ENCODE data around the gene CHCHD10. TPM values are rescaled to one million over a fixed set of nuclear protein-coding genes. Genes with fewer than 3 reads are reported as not detected.

Gene CHCHD10
- 10 to 100 TPM; 62.4 to 63.2 TPM for total RNA-seq

DNA sequence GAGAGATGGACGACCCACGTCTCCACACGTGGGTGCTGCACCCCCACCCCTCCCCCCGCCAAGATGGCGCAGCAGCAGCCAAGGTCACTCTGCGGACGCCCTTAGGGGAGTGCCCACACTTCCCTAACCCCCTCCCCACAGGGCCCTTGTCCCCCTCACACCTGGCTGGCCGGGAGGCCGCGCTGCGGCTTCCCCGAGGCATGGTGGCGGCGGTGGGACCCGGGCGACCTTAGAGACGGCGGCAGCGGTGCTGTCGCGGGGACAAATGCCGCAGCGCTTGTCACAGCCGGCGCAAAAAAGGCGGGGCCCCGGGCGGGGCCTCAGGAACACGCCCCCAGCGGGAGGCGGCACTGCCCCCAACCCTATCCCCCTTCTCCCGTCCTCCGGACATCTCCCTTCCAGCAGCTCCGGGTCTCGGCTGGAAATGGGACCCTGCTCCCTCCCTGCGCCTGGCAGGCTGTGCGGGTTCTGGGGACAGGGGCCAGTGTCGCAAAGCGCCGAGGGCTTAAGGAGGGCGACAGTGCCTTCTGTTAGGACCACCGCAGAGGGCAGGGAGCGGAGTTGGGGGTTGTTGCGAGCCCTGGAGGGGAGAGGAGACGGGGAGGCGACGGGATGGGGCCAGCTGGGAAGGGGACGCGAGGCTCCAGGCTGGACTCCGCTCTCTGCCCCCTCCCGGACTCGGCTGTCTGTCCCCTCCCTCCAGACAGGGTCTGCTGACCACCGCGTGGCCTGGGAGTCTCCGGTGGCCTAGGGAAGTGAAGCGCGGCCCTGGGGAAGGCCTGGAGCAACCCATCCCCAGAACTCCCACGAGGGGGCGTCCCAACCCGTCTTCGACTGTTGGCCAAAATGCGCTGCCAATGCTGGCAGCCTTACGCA is at the start of gene CHCHD10:
TSS of gene CHCHD10 (minus strand) at position 300 of the 876 bp plus-strand sequence. CDS start at position 202, 98 bp downstream.
- DNase-seq = peak; percentile 82
- H3K27me3 Mint-ChIP-seq = no peaks in the 10 kb centered on the region
- H3K27ac Mint-ChIP-seq = peak within 1 kb of the TSS; percentile 54
- H3K4me1 Mint-ChIP-seq = peaks cover 51% of the 10 kb centered on the region
- no peaks in the 10 kb centered on the region for H3K9me3 Mint-ChIP-seq
- peak within 1 kb of the TSS; percentile 75 for H3K4me3 Mint-ChIP-seq
- ChIA-PET CTCF (interaction anchor here (0.7 to 3.3 kb wide), 6 partner anchors 20 to 126 kb away, joined by 3 to 13 read pairs (median 4); partner anchors contain the start of genes MIF and SLC2A11), POLR2A (interaction anchor here (0.6 to 2.8 kb wide), 15 partner anchors 10 to 142 kb away, joined by 3 to 18 read pairs (median 4); partner anchors contain the start of genes MIF, SLC2A11 and ZNF70)
- peaks cover 4% of the 10 kb centered on the region for H3K36me3 Mint-ChIP-seq (ENCODE audit: low read depth)

GRCh38 chr22:23817146-23817545 is 49.4 kb upstream of the CHCHD10 start:
- Mint-ChIP-seq H3K9me3 (no peaks in the 10 kb centered on the region), H3K27ac (peak overlapping the region; percentile 23), H3K36me3 (ENCODE audit: low read depth) (peaks cover 46% of the 10 kb centered on the region), H3K4me1 (peaks cover 29% of the 10 kb centered on the region), H3K27me3 (no peaks in the 10 kb centered on the region), H3K4me3 (no peak overlapping the region)
- no peak for DNase-seq
- ChIA-PET POLR2A (interaction anchor here (0.7 kb wide), 1 partner anchor 61 kb away, joined by 3 read pairs; no protein-coding TSS in a partner anchor), CTCF (interaction anchor here (0.7 kb wide), 1 partner anchor 23 kb away, joined by 3 read pairs; no protein-coding TSS in a partner anchor)

DNA sequence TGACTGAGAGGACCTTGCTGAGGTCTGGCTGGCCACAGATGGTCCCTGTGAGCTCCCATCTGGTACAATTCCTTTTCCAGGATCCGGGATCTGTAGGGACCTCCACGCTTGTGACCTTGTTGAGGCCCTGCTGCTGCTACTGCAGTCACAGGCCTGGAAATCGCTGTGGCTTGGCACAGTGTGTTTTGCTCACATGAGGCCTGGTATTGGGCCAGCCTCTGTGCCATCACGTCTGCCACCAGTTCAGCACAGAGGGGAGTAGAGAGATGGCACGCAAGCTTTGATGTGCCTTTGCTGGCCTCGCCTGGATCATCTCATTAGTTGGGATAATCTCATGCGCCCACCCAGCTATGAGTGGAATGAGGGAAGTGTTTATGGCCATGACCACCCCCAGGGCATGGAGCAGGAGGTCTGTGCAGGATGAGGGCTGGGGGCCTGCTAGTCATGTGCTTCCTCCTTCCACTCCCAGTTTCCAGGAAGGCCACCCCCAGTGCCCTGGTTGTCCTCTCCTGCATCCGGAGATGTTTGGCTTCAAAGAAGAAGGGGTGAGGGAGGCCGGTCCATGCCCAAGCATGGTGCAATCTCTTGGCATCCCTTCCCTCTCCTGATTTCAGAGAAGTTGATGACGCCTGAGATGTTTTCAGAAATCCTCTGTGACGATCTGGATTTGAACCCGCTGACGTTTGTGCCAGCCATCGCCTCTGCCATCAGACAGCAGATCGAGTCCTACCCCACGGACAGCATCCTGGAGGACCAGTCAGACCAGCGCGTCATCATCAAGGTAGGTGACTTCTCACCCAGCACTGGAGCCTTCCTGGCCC is 48.6 kb upstream of the CHCHD10 start:
- Mint-ChIP-seq H3K27ac (no peak overlapping the region), H3K4me1 (peaks cover 25% of the 10 kb centered on the region), H3K36me3 (ENCODE audit: low read depth) (peaks cover 43% of the 10 kb centered on the region), H3K9me3 (no peaks in the 10 kb centered on the region), H3K27me3 (no peaks in the 10 kb centered on the region), H3K4me3 (no peak overlapping the region)
- no peak for DNase-seq
- CTCF ChIA-PET = no interaction called here
- POLR2A ChIA-PET = no interaction called here

DNA sequence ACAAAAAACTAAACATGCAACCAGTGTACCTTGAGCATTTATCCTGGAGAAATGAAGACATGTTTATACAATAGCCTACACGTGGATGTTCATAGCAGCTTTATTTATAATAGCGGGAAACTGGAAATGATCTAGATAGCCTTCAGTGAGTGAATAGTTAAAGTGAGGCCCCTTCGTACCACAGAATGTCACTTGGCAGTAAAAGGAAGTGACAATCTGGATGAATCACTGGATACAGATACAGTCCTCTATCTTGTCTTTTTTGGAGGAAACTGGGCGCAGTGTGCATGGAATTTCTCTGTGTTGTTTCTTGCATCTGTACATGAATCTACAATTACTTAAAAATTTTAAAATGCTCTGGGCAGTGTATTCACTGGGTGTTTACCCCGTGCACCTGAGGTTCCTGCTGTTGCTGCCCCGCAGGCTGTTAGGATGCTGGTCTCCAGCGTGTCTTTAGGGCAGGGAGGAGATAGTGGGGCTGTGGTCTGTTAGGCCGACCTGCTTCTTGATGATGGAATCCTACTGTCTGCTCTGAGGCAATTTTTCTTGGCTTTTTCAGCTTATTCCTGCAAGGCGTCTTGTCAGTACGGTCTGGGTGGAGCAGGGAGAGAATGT is 47.9 kb upstream of the CHCHD10 start:
- Mint-ChIP-seq H3K9me3 (no peaks in the 10 kb centered on the region), H3K4me3 (no peak overlapping the region), H3K27ac (no peak overlapping the region), H3K27me3 (no peaks in the 10 kb centered on the region), H3K36me3 (ENCODE audit: low read depth) (peaks cover 42% of the 10 kb centered on the region), H3K4me1 (peaks cover 19% of the 10 kb centered on the region)
- ChIA-PET CTCF (no interaction called here), POLR2A (no interaction called here)
- no peak for DNase-seq

DNA sequence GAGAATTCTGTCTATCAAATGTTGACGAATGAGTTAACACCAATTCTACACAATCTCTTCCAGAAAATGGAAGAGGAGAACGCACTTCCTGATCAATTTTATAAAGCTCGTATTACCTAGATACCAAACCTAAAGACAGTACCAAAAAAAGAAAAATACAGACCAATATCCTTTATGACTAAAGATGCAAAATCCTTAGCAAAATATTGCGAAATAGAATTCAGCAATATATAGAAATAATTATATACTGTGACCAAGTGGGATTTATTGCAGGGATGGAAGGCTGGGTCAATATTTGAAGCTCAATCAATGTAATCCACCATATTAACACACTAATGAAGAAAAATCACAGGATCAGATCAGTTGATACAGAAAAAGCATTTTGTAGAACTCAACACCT is 44.6 kb upstream of the CHCHD10 start:
- Mint-ChIP-seq H3K36me3 (ENCODE audit: low read depth) (peaks cover 25% of the 10 kb centered on the region), H3K4me3 (no peak overlapping the region), H3K4me1 (peaks cover 5% of the 10 kb centered on the region), H3K27ac (no peak overlapping the region), H3K27me3 (no peaks in the 10 kb centered on the region), H3K9me3 (no peaks in the 10 kb centered on the region)
- CTCF ChIA-PET = interaction anchor here (1.0 to 1.1 kb wide), 2 partner anchors 9 to 37 kb away, joined by 4 read pairs; no protein-coding TSS in a partner anchor
- POLR2A ChIA-PET = interaction anchor here (1.1 to 2.0 kb wide), 2 partner anchors 9 to 24 kb away, joined by 3 to 9 read pairs; no protein-coding TSS in a partner anchor
- DNase-seq = no peak

DNA sequence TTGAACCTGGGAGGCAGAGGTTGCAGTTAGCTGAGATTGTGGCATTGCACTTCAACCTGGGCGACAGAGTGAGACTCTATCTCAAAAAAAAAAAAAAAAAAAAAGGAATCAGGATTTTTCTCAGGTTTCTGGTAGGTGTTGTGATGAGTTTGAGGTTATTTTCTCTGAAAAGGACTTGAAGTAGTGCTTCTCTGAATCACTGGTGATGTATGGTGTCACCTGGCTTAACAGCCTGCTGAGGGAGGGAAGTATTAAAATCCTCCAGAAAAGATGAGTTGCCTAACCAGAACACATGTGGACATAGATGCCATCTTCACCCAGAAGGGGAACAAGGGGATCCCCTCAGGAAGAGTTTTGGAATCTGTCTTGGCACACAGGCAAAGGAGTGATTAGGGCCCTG is 39.1 kb upstream of the CHCHD10 start:
- no peak for DNase-seq
- H3K4me1 Mint-ChIP-seq = peaks cover 2% of the 10 kb centered on the region
- CTCF ChIA-PET = no interaction called here
- POLR2A ChIA-PET = no interaction called here
- H3K27ac Mint-ChIP-seq = no peak overlapping the region
- H3K9me3 Mint-ChIP-seq = no peaks in the 10 kb centered on the region
- H3K27me3 Mint-ChIP-seq = no peaks in the 10 kb centered on the region
- no peak overlapping the region for H3K4me3 Mint-ChIP-seq
- H3K36me3 Mint-ChIP-seq (ENCODE audit: low read depth) = peaks cover 44% of the 10 kb centered on the region

GRCh38 chr22:23804781-23805291 is 37.1 kb upstream of the CHCHD10 start:
- no peaks in the 10 kb centered on the region for H3K9me3 Mint-ChIP-seq
- H3K4me3 Mint-ChIP-seq = no peak overlapping the region
- no peak for DNase-seq
- CTCF ChIA-PET = no interaction called here
- no peaks in the 10 kb centered on the region for H3K4me1 Mint-ChIP-seq
- POLR2A ChIA-PET = no interaction called here
- H3K27me3 Mint-ChIP-seq = no peaks in the 10 kb centered on the region
- no peak overlapping the region for H3K27ac Mint-ChIP-seq
- H3K36me3 Mint-ChIP-seq (ENCODE audit: low read depth) = peaks cover 52% of the 10 kb centered on the region

- Mint-ChIP-seq H3K36me3 (ENCODE audit: low read depth) (peaks cover 54% of the 10 kb centered on the region), H3K27ac (no peak overlapping the region), H3K4me3 (no peak overlapping the region), H3K9me3 (no peaks in the 10 kb centered on the region), H3K4me1 (no peaks in the 10 kb centered on the region), H3K27me3 (no peaks in the 10 kb centered on the region)
- POLR2A ChIA-PET = no interaction called here
- CTCF ChIA-PET = no interaction called here
- no peak for DNase-seq
Measured at GRCh38 chr22:23803001-23803819, 35.4 kb upstream of the CHCHD10 start.

DNA sequence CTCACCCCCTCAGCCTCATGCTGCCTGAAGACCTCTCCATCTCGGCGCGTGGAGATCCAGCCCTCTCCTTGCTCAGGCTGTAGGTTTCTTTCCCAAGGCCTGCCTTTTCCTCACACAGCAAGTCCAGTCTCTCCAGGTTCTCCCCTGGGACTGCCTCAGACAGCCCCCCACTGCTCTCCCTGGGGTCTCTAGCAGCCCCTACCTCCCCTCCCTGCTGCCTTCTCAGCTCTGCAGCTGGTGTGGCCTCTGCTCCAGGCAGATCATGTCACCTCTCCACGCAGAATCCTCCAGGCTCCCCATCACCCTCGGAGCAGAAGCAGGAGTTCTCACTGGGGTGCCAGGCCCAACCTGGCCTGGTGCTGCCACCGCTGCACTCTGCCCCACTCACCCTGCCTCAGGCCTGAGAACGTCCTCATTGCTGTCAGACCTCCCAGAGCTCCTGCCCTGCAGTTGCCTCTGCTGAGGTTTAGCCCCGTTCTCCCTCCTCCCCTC is 34.2 kb upstream of the CHCHD10 start:
- Mint-ChIP-seq H3K4me1 (no peaks in the 10 kb centered on the region), H3K9me3 (no peaks in the 10 kb centered on the region), H3K27me3 (no peaks in the 10 kb centered on the region), H3K4me3 (no peak overlapping the region), H3K27ac (no peak overlapping the region), H3K36me3 (ENCODE audit: low read depth) (peaks cover 53% of the 10 kb centered on the region)
- no peak for DNase-seq
- ChIA-PET POLR2A (no interaction called here), CTCF (no interaction called here)

- no peak overlapping the region for H3K27ac Mint-ChIP-seq
- POLR2A ChIA-PET = no interaction called here
- no peaks in the 10 kb centered on the region for H3K27me3 Mint-ChIP-seq
- H3K4me3 Mint-ChIP-seq = no peak overlapping the region
- CTCF ChIA-PET = no interaction called here
- no peaks in the 10 kb centered on the region for H3K9me3 Mint-ChIP-seq
- peaks cover 55% of the 10 kb centered on the region for H3K36me3 Mint-ChIP-seq (ENCODE audit: low read depth)
- no peaks in the 10 kb centered on the region for H3K4me1 Mint-ChIP-seq
- no peak for DNase-seq
Measured at GRCh38 chr22:23801238-23801821, 33.6 kb upstream of the CHCHD10 start.

DNA sequence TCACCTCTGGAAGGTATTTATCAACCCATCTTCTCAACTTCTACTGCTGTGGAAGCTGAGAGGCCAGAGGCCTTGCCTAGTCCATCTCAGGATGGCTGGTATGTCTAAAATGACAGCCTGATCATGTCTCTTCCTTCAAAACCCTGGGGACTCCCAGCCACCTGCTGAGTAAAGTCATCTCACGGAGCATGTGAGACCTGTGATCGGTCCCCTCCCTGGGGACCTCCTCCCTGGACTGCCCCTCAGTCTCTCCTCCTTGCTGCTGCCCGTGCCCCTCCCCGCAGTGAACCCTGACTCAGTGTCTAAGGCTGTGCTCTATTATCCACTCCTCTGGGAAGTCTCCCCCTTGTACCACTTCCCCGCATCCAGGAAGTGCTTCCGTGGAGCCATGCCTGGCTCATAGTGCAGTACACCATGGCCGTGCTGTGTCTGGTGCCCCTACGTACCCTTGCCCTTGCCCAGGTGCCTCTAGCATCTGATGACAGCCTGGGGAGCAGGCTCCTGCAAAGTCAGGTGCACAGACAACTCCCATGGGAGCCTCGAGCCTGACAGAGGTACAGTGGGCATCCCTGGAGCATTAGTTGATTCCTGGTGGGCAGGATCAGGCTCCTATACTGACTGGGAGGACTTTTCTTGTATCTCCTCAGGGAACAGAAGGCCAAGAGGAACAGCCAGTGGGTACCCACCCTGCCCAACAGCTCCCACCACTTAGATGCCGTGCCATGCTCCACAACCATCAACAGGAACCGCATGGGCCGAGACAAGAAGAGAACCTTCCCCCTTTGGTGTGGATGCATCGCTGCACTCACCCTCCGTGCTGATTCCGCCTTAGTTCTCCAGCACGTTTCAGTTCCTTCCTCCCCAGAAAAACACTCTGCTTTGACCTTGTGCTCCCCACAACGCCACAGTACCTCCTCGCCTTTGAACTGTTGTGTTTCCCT is 32.8 kb upstream of the CHCHD10 start:
- H3K36me3 Mint-ChIP-seq (ENCODE audit: low read depth) = peaks cover 54% of the 10 kb centered on the region

More for the DNA sequence above, 32.8 kb upstream of the CHCHD10 start:
- H3K4me1 Mint-ChIP-seq = no peaks in the 10 kb centered on the region
- H3K9me3 Mint-ChIP-seq = no peaks in the 10 kb centered on the region
- ChIA-PET CTCF (no interaction called here), POLR2A (no interaction called here)
- H3K27ac Mint-ChIP-seq = no peak overlapping the region
- DNase-seq = no peak
- H3K27me3 Mint-ChIP-seq = no peaks in the 10 kb centered on the region
- no peak overlapping the region for H3K4me3 Mint-ChIP-seq

Measured in activated CD4-positive, alpha-beta memory T cell treated with anti-CD3 and anti-CD28 coated beads, Interleukin-2, amount 10 ng/mL, durations not matched to agents 7 days and 5 days (primary cell).